ENCODE results near the gene TNC. TPM values are rescaled to one million over a fixed set of nuclear protein-coding genes. Genes with fewer than 3 reads are reported as not detected.

TNC gene
- total RNA-seq, 6 experiments from 2014 or later = 1.7 to 9.3 (median 4.0) TPM

DNA sequence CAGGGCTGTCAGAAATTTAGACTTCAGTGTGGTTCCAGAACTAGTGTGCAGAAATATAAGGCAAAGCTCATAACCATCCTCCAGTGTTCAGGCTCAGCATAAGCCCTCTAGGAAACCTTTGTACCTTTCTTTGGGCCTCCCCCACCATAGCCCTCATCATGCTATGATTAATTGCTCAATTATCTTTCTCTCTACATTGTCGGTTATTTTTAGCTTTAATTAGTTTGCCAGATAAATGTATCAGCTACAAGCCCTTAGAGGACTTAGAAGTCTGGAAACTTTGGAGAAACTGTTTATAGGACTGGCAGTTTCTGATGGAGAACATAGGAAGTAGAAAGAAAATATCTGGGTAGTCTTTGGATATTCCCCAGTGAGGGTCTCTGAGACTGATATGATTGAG, 43.5 kb upstream of the TNC start:
- H3K27me3 ChIP-seq = no peaks in the 10 kb centered on the region
- H3K36me3 ChIP-seq = no peaks in the 10 kb centered on the region
- H3K4me1 ChIP-seq = no peaks in the 10 kb centered on the region
- ATAC-seq (no peak), DNase-seq (no peak)
- WGBS (ENCODE audit: insufficient coverage, low coverage, low lambda C conversion rate, missing lambda C conversion rate) = 57% methylated on average over 1 of the region's 1 CpG
- intact Hi-C loops (cut with DNase I) = no loop called here
- no peak overlapping the region for H3K27ac ChIP-seq
- H3K4me3 ChIP-seq = no peak overlapping the region
- no peaks in the 10 kb centered on the region for H3K9me3 ChIP-seq
- TF ChIP-seq POLR2A (IDR thresholded peaks at IDR 0.05) = no peak
- TF ChIP-seq, protein P1, sequence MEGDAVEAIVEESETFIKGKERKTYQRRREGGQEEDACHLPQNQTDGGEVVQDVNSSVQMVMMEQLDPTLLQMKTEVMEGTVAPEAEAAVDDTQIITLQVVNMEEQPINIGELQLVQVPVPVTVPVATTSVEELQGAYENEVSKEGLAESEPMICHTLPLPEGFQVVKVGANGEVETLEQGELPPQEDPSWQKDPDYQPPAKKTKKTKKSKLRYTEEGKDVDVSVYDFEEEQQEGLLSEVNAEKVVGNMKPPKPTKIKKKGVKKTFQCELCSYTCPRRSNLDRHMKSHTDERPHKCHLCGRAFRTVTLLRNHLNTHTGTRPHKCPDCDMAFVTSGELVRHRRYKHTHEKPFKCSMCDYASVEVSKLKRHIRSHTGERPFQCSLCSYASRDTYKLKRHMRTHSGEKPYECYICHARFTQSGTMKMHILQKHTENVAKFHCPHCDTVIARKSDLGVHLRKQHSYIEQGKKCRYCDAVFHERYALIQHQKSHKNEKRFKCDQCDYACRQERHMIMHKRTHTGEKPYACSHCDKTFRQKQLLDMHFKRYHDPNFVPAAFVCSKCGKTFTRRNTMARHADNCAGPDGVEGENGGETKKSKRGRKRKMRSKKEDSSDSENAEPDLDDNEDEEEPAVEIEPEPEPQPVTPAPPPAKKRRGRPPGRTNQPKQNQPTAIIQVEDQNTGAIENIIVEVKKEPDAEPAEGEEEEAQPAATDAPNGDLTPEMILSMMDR (IDR thresholded peaks at IDR 0.05) = no peak

DNA sequence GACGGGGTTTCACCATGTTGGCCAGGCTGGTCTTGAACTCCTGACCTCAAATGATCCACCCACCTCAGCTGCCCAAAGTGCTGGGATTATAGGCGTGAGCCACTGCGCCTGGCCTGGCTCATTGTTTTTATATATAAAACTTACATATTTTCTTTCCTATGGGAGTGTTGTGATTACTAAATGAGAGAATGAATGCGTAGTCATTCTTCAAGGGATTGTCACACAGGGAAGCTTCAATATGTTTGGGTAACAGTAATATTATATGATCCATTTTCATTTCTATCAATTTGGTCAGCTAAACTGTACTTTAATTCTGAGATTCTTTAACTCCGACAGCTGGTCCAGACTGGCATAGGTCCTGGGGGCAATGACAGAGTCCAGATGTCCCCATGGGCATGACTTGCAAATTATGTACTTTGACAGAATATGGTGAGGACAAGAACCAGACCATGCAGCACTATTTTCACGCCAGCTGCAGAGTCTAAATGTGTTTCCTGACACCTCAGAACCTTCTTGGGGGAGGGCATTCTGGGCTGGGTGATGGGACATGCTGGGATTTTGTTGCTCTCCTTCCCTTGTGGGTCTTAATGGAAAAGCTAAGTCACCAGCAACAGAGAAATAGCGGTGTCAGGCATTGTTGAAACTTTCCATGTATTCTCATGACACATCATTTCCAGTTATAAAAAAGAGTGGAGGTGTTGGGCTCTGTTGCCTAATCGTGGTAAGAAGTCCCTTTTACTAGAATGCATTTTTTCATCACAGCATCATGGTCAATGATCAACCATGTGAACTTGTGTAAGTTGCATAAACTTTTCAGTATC, 40.9 kb upstream of the TNC start:
- no peaks in the 10 kb centered on the region for H3K36me3 ChIP-seq

DNA sequence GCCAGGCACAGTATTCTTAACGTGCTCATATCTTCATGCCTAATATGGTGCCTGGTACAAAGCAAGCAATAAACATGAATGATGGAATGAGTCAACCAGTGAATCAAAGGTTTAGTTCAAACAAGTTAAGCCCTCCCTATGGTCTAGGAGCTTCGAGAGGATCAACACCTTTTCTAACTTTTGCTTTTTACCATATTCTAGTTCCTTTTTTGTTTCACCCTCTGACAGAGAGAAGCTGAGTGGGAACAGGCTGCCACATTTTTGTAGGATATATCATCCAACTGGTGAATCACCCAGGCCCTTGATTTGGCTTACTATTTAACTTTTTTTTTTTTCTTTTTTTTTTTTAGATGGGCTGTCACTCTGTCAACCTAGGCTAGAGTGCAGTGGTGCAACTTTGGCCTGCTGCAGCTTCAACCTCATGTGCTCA, 39.3 kb upstream of the TNC start:
- Histone ChIP-seq H3K4me1 (no peaks in the 10 kb centered on the region), H3K27me3 (no peaks in the 10 kb centered on the region), H3K9me3 (no peaks in the 10 kb centered on the region), H3K36me3 (no peaks in the 10 kb centered on the region), H3K27ac (no peak overlapping the region), H3K4me3 (no peak overlapping the region)
- peak in 1 of 4 donors; percentile 78 for ATAC-seq
- TF ChIP-seq, protein P1 (IDR thresholded peaks at IDR 0.05) = no peak
- no peak for TF ChIP-seq POLR2A (IDR thresholded peaks at IDR 0.05)
- 67% methylated on average over 2 of the region's 2 CpGs for WGBS (ENCODE audit: insufficient coverage, low coverage, low lambda C conversion rate, missing lambda C conversion rate)
- intact Hi-C loops (cut with DNase I) = no loop called here
- no peak for DNase-seq

More for the DNA sequence above, 40.9 kb upstream of the TNC start:
- H3K4me3 ChIP-seq = no peak overlapping the region
- H3K9me3 ChIP-seq = no peaks in the 10 kb centered on the region
- DNase-seq = no peak
- intact Hi-C loops (cut with DNase I) = no loop called here
- no peak for TF ChIP-seq POLR2A (IDR thresholded peaks at IDR 0.05)
- TF ChIP-seq, protein P1 (IDR thresholded peaks at IDR 0.05) = no peak
- 61% methylated on average over 6 of the region's 8 CpGs for WGBS (ENCODE audit: insufficient coverage, low coverage, low lambda C conversion rate, missing lambda C conversion rate)
- no peaks in the 10 kb centered on the region for H3K4me1 ChIP-seq
- no peak for ATAC-seq
- H3K27ac ChIP-seq = no peak overlapping the region
- H3K27me3 ChIP-seq = no peaks in the 10 kb centered on the region

DNA sequence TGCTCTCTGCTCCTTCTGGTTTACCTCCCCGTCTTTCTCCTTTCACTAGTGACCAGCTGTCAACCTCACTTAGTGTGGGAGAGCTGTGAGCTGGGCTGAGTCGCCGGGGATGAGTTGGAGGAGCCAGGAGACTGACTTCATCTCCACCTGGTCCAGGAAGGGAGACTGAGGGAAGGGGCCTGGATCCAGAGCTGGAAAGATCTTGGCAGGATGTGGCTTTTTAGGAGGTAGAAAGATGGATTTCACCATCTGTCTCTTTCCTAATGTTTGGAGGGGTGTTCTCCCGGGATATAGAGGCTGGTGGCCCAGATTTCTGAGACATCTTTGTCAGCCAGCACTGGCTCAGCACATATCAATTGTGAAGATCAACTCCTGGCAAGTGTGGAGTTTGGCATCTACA, 37.1 kb upstream of the TNC start:
- Histone ChIP-seq H3K9me3 (no peaks in the 10 kb centered on the region), H3K4me3 (no peak overlapping the region), H3K4me1 (no peaks in the 10 kb centered on the region), H3K27me3 (no peaks in the 10 kb centered on the region), H3K27ac (no peak overlapping the region), H3K36me3 (no peaks in the 10 kb centered on the region)
- TF ChIP-seq, protein P1 (IDR thresholded peaks at IDR 0.05) = no peak
- no peak for TF ChIP-seq POLR2A (IDR thresholded peaks at IDR 0.05)
- intact Hi-C loops (cut with DNase I) = no loop called here
- WGBS (ENCODE audit: insufficient coverage, low coverage, low lambda C conversion rate, missing lambda C conversion rate) = 20% methylated on average over 1 of the region's 4 CpGs
- no peak for DNase-seq
- ATAC-seq = no peak

Data from right lobe of liver (tissue), 6 donors.